Measurements from ENCODE around the gene C6orf89.

C6orf89 gene

DNA sequence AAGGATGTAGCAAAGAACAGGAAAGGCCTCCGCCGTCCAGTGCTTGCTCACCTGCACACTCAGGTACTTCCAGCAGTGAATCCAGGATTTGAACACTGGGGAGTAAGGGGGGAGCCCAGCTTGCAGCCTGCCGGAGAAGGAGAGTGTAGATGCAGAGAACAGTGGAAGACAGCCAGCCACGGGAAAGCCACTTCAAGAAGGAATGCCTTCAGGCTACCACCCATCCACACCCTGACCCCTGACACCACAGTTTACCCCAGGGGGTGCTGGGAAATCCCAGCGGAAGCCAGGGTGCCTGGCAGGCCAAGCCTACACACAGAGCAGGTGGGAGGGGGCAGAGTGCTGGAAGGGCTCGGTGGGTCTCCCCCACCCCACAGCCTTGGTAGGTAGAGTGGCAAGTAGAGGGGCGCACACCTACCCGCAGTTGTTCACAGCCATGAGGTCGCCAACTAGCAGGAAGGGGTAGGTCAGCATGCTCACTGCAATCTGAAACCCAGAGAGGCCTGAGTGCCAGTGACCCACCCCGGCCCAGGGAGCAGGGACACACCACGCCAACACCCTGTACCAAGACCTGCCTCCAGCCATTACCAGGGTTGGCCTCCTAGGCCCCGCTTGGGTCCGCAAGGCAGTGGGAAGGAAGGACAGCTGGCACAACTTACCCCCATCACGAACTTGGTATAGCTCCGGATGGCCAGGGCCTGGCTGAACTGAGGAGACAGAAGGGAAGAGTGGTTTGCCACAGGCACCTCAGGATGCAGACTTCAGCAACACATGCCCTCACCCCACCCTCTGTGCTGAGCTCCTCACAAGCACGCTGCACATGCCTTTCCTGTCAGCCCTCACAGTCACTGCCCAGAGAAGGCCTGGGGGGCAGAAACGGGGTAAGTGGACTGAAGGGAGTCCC is 84.5 kb downstream of the C6orf89 start:
- Histone ChIP-seq H3K4me1 (ENCODE audit: low read length) (no peaks in the 10 kb centered on the region), H3K4me2 (ENCODE audit: low read depth, low read length) (no peak overlapping the region), H3K4me3 (ENCODE audit: low read length) (no peak overlapping the region), H3K36me3 (replicated peaks; ENCODE audit: insufficient read depth, low read length) (no peaks in the 10 kb centered on the region), H3K9me3 (replicated peaks; ENCODE audit: insufficient read depth, low read length) (no peaks in the 10 kb centered on the region), H4K20me1 (ENCODE audit: insufficient read depth, low read length) (no peaks in the 10 kb centered on the region), H3K27ac (ENCODE audit: low read length) (no peak overlapping the region), H3K9ac (ENCODE audit: low read length) (no peak overlapping the region), H3F3A (ENCODE audit: insufficient read depth, low read length) (no peaks in the 10 kb centered on the region), H3K9me2 (replicated peaks; ENCODE audit: insufficient read depth, low read length) (no peaks in the 10 kb centered on the region), H3K27me3 (replicated peaks; ENCODE audit: insufficient read depth, low read length) (no peaks in the 10 kb centered on the region), H2AFZ (ENCODE audit: low read length) (no peak overlapping the region), H3K79me2 (ENCODE audit: low read length) (no peaks in the 10 kb centered on the region)
- TF ChIP-seq, protein P1, sequence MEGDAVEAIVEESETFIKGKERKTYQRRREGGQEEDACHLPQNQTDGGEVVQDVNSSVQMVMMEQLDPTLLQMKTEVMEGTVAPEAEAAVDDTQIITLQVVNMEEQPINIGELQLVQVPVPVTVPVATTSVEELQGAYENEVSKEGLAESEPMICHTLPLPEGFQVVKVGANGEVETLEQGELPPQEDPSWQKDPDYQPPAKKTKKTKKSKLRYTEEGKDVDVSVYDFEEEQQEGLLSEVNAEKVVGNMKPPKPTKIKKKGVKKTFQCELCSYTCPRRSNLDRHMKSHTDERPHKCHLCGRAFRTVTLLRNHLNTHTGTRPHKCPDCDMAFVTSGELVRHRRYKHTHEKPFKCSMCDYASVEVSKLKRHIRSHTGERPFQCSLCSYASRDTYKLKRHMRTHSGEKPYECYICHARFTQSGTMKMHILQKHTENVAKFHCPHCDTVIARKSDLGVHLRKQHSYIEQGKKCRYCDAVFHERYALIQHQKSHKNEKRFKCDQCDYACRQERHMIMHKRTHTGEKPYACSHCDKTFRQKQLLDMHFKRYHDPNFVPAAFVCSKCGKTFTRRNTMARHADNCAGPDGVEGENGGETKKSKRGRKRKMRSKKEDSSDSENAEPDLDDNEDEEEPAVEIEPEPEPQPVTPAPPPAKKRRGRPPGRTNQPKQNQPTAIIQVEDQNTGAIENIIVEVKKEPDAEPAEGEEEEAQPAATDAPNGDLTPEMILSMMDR (IDR thresholded peaks at IDR 0.05; ENCODE audit: low read length) = no peak
- TF ChIP-seq EZH2phosphoT487 (IDR thresholded peaks at IDR 0.05; ENCODE audit: low read length) (no peak), EZH2 (optimal IDR thresholded peaks at IDR 0.05; ENCODE audit: low read depth, low read length) (no peak)
- DNase-seq = no peak

DNA sequence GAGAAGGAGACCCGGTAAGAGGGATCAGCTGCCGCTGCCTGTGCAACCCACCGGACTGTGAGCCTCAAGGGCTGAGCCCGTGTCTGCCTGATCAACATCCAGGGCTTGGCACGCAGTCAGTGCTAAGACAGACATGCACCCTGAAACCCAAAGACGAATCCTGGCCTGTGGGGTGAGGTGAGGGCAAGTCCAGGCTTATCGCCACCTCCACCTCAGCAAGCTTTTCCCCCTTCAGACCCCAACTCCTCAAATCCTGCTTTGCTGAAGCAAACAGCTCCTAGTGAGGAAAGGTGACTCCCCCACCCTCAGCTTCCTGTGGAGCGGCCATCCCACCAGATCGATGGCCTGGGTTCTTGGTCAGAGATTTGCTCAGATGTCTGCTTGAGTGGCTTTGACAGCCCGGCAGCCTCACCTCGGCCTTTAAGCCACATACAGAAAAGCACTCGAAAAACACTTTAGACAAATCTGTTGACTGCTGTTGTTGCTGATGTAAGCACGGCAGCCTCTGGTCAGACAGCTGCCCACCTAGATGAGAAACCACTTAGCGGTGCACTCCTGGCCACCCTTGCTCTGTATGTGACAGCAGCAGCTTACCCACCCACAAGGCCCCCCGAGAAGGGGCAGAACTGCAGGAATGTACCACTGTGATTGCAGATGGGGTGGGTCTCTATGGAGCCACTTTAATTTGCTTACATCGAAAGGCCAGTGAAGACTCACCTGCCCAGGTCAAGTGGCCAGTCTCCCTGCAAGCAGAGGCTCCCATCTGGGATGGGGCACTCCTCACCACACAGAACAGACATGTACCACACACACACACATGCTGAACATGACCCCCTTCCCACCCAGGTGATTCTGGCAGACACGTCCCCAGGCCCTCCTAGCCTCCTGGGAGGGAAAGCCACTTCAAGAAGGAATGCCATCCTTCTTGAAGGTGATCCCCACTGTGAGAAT is 85.4 kb downstream of the C6orf89 start:
- Histone ChIP-seq H3K4me2 (ENCODE audit: low read depth, low read length) (no peak overlapping the region), H2AFZ (ENCODE audit: low read length) (no peak overlapping the region), H3K4me3 (ENCODE audit: low read length) (no peak overlapping the region), H3K9me3 (replicated peaks; ENCODE audit: insufficient read depth, low read length) (no peaks in the 10 kb centered on the region), H3K9me2 (replicated peaks; ENCODE audit: insufficient read depth, low read length) (no peaks in the 10 kb centered on the region), H3K36me3 (replicated peaks; ENCODE audit: insufficient read depth, low read length) (no peaks in the 10 kb centered on the region), H3F3A (ENCODE audit: insufficient read depth, low read length) (no peaks in the 10 kb centered on the region), H3K27ac (ENCODE audit: low read length) (no peak overlapping the region), H3K4me1 (ENCODE audit: low read length) (no peaks in the 10 kb centered on the region), H3K27me3 (replicated peaks; ENCODE audit: insufficient read depth, low read length) (no peaks in the 10 kb centered on the region), H3K79me2 (ENCODE audit: low read length) (no peaks in the 10 kb centered on the region), H4K20me1 (ENCODE audit: insufficient read depth, low read length) (no peaks in the 10 kb centered on the region), H3K9ac (ENCODE audit: low read length) (no peak overlapping the region)
- no peak for DNase-seq
- TF ChIP-seq EZH2 (optimal IDR thresholded peaks at IDR 0.05; ENCODE audit: low read depth, low read length) = no peak
- TF ChIP-seq, protein P1 (IDR thresholded peaks at IDR 0.05; ENCODE audit: low read length) = no peak
- TF ChIP-seq EZH2phosphoT487 (IDR thresholded peaks at IDR 0.05; ENCODE audit: low read length) = no peak

DNA sequence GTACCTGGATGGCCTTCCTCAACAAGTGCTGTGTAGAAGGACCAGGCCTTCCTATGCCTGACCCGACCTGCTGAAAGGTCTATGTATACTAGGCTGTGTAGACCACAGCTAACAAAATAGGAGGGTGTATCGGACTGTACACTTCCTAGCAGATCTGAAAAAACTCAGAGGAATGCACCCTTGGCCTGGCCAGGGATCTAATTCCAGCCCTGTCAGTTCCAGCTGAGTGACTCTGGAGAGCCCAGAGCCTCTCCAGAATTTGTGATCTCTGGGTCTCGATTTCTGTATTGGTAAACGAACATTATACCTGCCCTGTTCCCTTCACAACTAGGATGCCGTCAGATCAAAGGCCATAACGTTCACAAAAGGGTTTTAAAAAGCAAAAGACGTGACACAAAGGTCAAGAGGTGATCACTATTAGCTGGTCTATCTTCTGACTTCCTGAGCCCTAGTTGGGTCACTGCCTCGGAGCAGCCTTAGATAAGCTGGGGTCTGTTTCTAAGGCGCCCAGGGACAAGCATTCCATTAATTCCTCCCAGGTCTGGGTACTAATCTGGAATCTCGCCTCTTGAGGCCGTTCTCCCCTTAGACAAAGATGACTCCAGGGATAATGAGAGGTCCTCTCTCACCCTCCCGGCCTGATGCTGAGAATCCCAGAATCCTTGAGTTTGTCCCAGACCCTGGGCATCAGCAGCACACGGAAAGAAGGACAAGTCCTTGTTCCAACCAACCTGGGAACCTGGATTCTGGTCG is 86.3 kb downstream of the C6orf89 start:
- Histone ChIP-seq H3K4me3 (ENCODE audit: low read length) (no peak overlapping the region), H3K79me2 (ENCODE audit: low read length) (no peaks in the 10 kb centered on the region), H3K9me2 (replicated peaks; ENCODE audit: insufficient read depth, low read length) (no peaks in the 10 kb centered on the region), H3K36me3 (replicated peaks; ENCODE audit: insufficient read depth, low read length) (no peaks in the 10 kb centered on the region), H3K9me3 (replicated peaks; ENCODE audit: insufficient read depth, low read length) (no peaks in the 10 kb centered on the region), H3K4me1 (ENCODE audit: low read length) (no peaks in the 10 kb centered on the region), H3K4me2 (ENCODE audit: low read depth, low read length) (no peak overlapping the region), H2AFZ (ENCODE audit: low read length) (no peak overlapping the region), H4K20me1 (ENCODE audit: insufficient read depth, low read length) (no peaks in the 10 kb centered on the region), H3K9ac (ENCODE audit: low read length) (no peak overlapping the region), H3F3A (ENCODE audit: insufficient read depth, low read length) (no peaks in the 10 kb centered on the region), H3K27ac (ENCODE audit: low read length) (no peak overlapping the region), H3K27me3 (replicated peaks; ENCODE audit: insufficient read depth, low read length) (no peaks in the 10 kb centered on the region)
- TF ChIP-seq EZH2phosphoT487 (IDR thresholded peaks at IDR 0.05; ENCODE audit: low read length) = no peak
- no peak for TF ChIP-seq EZH2 (optimal IDR thresholded peaks at IDR 0.05; ENCODE audit: low read depth, low read length)
- TF ChIP-seq, protein P1 (IDR thresholded peaks at IDR 0.05; ENCODE audit: low read length) = no peak
- DNase-seq = no peak
